Stimulated activated CD4-positive, alpha-beta T cell treated with anti-CD3 and anti-CD28 coated beads, TNF-alpha, amount 100 ng/mL, for 1 hour (primary cell): ENCODE data around the gene FNIP1.
"Not testable (repeated sequence)": the region's sequence is repeated elsewhere in the genome, so short reads cannot be mapped to it uniquely, and the experiment has no call there.

Source experiments
- DNase-seq, 3 donors: peaks; one replicate each; pipeline ENCODE4 v3.0.0-alpha.2; 2020; ENCODE audit warnings: low read depth in 3 of 3, low spot score in 1 of 3

Gene FNIP1

DNA sequence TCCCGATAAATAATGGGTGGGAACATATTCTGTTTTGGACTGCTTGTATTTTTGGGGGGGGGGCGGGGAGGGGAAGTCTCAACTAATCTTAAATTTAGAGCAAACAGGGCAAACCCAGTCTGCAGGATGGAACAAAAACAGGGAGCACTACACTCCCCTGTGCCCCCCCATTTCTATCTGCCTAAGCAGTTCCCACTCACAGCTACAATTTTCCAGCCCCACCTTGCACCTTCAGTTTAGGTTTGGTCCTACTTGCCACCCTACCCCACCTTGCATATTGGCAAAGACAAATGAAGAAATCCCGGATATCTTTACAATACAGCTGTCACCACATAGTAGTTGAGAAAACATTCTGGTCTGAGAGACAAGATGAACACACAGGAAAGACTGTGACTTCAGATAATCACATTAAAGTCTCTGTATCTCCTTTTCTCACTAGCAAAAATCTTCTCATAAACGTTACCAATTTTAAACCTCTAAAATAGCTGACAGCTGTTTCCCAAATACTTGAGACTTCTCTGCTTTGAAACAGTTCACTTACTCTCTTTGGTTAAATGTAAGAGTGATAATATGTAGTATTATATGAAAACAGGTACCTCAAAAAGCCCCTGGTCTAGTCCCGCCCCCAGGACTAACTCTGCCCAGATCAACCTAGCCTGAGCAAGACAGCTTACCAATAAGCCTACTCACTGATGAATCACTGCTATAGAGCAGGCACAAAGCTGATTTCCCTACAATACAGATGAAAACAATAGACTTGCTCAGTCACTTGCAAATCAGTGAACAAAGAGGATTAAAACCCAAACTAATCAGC is 156.6 kb downstream of the FNIP1 start:
- DNase-seq, result peak in 2 of 3 donors; percentile 18 to 40

DNA sequence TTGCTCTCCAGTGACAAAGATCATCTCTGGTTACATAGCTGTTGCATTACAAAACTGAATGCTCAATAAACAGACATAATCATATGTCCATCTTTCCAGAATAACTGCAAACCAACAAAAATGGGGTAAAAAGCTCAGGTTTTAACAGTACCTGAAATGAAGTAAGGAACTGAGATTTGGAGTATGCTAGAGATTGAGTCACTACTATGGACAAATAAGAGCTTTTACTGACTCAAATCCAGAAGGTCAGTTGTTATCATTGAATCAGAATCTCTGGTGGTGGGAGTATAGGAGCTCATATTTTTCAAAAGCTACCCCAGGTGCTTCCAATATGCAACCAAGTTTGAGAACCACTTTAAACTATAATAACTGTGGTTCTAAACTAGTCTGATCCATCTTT is 157.7 kb downstream of the FNIP1 start:
- DNase-seq, result no peak

DNA sequence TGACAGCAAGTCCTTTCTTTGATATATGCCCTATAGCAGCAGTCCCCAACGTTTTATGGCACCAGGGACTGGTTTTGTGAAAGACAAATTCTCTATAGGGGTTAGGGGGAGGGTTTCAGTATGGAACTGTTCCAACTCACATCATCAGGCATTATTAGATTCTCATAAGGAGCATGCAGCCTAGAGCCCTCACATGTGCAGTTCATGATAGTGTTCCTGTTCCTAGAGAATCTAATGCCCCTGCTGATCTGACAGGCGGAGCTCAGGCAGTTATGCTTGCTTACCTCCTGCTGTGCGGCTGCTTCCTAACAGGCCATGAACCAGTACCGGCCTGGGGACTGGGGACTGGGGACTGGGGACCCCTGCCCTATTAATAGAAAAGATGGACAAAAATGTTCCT is 159.1 kb downstream of the FNIP1 start:
- DNase-seq, result no peak

DNA sequence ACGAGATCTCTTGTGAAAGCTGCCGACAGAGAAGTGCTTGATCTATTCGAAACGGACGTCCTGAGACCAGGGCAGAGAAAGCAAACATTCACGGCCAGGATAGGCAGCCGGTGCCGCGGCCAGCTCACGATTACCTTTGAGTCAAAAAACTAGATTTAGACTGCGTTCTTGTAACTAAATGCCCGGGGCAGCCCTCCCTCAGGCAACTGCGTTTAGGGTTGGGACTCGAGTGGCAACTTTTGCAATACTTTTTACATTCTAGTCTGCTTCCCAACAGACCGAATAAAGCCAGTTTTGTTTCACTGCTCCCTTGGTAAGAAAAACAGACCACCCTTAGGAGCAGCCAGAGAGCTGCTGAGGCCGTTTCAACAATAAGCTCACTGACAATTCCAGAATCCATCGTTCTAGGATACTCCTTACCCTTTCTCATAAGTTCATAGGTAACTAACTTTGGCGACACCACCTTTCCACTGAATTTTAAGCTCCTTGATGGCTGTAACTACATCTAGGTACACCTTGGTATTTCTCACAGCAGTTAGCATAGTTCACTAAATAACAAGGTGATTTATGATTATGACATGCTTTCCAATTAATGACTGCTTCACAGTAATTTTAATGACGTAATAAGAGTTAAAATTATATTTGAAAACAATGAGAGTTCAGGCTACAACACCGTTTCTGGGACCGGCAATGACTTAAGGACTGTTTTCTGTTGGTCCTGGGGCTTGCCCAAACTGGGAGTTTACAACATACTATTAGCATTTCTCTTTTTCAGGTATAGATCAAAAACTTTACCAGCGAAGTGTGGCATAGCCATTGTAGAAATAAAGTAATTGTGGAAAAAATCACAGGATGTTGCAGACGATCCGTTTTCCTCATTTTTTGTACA is 160.9 kb downstream of the FNIP1 start:
- DNase-seq, result no peak

DNA sequence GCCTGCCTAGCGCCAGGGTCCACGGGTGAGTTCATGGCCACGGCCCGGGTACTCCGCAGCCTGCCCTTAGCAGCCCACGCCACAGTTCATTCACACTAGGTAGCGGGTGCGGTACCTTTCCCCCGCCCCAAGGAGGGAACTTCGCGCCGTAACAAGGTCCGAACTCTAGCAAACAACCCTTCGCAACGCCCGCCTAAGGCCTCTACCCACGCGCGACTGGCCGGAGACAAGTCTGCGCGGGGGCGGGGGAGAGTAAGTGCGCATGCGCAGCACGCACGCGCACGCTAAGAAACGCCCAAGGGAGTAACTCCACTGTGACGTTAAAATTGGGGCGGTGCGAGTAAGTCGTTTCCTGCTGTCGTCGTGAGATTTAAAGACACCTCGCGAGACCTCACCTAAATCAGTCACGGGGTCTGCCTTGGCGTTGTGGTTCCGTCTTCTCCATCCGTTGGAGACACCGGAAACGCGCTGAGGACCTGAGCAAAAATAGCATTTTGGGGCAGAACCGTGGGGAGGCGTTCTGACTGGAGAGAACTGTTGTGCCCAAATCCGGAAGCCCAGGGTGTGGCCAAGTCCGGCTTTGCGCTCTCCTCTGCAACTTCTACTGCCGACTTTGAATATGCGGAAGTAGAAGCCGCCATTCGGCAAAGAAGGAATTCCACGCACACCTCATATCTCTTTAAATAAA is 161.7 kb downstream of the FNIP1 start, which contains the start of gene RAPGEF6:
Gene RAPGEF6, minus strand, starts transcription at position 234 of the 688 bp plus-strand sequence. Its CDS starts 199 bp downstream, at position 35.
- peak; percentile 83 to 94 (median 93) for DNase-seq

DNA sequence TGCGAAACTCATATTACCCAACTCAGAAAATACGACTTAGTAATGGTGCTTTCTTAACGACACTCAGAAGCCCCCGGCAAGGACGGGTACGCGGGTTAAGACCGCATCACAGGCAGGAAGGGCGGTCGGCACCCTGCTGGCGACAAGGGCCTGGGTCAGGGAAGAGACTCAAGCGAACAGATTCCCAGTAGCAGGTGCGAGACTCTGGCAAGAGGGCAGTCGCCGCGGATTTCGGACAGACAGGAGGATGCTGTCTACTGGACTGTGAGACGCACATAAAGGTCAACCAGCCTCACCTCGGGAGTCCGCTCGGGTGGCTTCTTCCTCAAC is 162.2 kb downstream of the FNIP1 start:
- DNase-seq, result peak in 2 of 3 donors; percentile 10 to 26

DNA sequence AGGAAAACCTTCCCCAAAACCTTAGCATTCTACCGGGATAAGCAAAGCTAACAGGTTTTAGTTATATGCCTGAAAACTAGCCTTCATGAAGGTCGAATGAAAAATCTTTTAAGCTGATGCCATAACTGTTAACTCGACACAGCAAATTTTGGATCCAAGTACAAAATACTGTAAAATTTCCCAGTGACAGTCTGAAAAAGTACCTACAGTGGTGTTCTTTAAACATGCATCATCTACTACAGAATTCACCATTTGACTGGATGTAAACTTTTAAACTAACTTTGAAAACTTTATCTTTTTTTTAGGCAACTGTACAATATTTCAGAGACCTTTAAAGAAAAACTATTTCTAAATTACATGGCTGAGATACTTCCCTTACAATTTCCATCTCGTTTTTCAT is 162.6 kb downstream of the FNIP1 start:
- DNase-seq, result no peak

DNA sequence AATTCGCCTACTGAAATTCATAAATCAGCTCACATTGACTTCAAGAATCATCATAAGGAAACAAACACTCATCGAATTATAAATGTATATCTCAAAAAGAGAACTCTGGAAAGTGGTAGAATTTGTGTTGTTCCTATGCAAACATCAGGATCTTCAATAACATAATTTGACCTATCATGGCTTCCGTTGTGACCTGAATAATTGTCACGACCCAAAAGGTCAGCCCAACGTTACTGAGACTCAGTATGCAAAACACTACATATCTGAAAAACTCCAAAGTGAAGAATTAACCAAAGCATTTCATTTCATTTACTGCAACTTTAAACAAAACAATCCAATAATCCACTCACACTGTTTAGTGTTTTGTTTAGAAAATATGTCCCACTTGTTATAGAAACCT is 163.0 kb downstream of the FNIP1 start:
- no peak for DNase-seq

DNA sequence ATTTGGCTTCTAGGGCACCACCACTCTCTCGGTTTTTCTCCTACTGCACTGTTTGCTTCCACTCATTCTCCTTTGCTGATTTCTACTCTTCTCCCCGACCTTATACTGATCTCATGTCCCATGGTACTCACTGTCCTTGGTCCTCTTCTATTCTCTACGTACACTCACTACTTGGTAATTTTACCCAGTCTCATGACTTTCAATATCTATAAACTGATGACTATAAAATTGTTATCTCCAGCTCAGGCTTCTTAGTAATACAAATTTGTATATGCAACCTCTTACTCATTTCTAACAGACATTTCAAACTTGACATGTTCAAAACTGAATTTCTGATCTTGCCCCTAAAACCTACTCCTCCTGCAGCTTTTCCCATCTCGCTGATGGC is 165.9 kb downstream of the FNIP1 start:
- no peak for DNase-seq

DNA sequence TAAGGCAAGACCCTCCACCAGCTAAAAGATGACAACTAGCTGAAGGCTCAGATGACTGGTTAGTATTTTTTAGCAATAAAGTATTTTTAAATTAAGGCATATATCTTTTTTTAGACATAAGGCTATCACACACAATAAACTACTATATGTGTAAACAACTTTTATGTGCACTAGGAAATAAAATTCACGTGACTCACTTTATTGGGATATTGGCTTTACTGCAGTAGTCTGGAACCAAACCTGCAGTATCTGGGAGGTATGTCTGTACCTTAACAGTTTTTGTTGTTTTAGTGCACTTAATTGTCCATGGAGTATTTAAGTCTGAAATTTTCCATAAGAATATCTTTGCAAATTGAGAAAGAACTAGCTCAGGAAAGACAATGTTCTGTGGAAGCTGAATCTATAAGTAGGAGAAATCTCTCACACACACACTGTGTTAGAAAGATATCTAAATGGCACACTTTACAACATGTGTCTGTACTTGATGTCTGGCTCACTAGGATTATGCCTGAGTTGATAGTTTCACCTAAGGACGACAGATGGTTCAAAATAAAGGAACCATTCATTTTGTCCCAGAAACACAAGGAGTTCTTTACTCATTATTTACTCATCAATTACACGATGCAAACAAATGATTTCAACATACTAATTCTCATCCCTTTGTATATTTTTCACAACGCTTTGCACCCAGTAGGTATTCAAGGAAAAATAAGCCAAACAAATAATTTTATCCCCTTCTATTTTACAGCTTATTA is 166.4 kb downstream of the FNIP1 start:
- no peak for DNase-seq

DNA sequence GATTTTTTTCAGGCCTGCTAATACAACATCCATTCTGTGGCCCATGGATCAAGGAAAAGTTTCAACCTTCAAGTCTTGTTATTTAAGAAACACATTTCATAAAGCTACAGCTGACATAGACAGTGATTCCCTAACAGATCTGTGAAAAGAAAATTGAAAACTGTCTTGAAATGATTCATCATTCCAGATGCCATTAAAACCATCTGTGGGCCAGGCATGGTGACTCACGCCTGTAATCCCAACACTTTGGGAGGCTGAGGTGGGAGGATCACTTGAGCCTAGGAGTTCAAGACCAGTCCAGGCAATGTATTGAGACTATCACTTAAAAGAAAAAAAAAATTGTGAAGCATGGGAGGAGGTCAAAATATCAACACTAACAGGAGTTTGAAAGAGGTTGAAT is 167.8 kb downstream of the FNIP1 start:
- no peak for DNase-seq

DNA sequence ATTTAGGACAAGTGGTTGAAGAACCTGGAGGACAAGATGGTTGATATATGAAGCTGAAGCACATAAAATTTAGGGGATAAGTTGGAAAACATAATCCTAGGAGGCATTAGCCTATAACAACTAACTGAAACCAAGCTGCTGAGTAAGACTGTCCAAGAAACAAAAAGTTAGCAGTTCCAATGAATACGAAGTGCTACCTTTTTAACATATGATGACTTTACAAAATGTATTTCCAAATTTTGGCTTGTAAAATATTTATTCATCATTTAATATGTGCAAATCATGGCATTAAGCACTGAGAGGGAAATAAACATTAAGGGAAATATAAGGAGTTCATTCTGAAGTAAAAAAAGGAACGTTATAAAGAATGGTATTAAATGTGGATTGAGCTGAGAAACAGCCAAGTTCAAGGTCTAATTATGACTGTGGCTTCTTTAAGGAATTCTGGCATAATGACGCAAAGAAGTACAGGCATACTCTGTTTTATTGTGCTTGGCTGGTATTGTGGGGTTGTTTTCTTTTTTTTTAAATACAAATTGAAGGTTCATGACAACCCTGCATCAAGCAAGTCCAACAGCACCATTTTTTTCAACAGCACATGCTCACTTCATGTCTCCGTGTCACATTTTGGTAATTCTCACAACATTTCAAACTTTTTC is 169.5 kb downstream of the FNIP1 start:
- DNase-seq, result no peak

DNA sequence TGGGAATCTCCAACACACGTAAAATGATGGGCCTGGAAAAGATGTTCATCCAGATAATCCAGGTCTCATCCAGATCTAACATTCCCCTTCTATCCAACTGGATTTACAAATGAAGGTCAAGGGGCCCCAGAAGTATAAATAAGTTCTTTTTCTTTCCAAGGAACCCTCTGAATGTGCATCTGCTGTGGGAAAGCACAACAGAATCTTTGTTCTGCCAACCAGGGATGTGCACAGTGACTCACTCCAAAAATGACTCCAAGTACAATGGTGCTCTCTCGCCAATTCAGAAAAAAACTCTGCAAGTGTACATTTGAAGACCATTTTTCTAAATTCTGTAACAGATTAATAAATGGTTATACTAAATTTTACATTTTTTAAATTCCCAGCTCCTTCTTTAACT is 174.2 kb downstream of the FNIP1 start:
- no peak for DNase-seq

DNA sequence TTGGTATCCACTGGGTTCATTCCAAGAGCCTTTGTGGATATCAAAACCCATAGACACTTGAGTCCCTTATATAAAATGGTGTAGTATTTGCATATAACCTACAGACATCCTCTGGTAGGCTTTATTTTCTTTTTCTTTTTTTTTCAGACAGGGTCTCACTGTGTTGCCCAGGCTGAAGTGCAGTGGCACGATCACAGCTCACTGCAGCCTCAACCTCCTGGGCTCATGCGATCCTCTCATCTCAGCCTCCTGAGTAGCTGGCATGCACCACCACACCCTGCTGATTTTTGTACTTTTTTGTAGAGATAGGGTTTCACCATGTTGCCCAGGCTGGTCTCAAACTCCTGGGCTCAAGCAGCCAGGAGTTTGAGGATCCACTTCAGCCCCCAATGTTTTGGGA is 175.7 kb downstream of the FNIP1 start:
- DNase-seq, result not testable (repeated sequence)

DNA sequence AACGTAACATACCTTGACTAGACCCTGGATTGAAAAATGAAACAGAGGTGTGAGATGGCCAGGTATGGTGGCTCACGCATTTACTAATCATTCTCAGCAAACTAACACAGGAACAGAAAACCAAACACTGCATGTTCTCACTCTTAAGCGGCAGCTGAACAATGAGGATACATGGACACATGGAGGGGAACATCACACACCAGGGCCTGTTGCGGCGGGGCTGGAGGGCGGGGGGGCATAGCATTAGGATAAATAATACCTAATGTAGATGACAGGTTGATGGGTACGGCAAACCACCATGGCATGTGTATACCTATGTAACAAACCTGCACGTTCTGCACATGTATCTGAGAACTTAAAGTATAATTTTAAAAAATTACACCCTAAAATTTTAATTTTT is 177.7 kb downstream of the FNIP1 start:
- no peak for DNase-seq

DNA sequence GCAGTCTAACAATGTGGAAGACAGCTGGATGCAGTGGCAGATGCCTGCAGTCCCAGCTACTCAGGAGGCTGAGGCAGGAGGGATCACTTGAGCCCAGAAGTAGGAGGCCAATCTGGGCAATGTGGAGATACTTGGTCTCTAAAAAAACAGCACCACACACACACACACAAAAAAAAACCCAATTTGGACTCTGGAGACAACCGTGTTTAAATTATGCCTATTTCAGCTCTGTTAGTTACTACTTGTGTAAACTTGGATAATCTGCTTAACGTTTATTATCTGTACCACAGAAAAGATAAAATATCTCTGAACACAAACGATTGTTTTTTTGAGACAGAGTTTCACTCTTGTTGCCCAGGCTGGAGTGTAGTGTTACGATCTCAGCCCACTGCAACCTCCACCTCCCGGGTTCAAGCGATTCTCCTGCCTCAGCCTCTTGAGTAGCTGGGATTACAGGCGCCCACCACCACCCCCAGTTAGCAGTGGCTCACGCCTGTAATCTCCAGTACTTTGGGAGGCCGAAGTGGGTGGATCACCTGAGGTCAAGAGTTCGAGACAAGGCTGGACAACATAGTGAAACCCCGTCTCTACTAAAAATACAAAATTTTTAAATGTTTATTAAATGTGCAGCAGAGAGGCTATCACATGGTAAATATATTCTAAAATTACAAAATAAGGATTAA is 179.5 kb downstream of the FNIP1 start:
- no peak for DNase-seq

DNA sequence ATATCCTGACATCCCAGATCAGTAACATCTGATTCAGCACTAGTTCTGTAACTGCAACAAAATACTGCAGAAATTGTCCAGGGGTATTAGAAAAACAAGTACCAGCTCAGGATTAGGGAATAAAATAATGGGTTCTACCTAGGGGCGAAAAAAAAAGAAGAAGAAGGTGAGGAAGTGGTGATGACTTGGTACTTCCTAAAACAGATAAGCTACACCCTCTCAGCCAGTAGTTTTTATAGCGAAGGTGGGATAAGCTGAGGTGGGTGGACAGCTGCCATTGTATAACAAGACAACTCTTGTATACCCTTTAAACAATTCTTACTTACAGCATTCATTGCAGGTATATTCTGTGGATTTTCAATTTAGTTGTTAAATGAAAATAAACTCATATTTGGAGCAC is 180.9 kb downstream of the FNIP1 start:
- DNase-seq, result no peak

DNA sequence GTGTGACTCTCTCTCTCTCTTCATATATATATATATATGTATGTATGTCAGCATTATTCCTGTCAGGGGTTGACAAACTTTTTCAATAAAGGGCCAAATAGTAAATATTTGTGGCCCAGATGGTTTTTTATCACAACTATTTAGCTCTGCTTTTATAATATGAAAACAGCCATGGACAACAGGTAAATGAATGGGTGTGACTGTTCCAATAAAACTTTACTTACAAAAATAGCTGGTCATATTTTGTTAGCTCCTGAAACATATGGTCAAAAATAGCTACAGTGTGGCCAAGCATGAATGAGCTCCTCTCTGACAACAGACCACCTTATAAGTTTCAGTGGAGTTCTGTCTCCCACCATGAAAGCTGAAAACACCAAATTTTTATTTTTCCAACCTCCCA is 183.4 kb downstream of the FNIP1 start:
- no peak for DNase-seq

DNA sequence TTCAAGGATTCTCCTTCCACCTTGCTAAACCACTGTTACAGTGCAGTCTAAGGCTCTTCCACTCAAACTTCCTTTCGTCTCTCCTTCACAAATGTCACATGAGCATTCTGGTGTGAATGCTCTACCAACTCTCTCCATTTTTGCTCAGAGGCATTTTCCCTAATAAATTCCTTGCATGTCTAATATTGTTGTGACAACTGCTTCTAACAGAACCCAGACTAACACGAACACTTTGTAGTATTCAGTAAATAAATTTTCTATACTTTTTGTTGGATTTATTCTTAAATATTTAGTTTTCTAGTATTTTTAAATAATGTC is 185.8 kb downstream of the FNIP1 start:
- DNase-seq, result no peak
